DND-41 (cell line): ENCODE data around the gene SMIM29.

Experiments
- CTCF ChIP-seq: IDR thresholded peaks from 2 replicates; pipeline ENCODE4 v1.5.1; 2012; ENCODE audit warnings: borderline replicate concordance, low read length, moderate library complexity, mild to moderate bottlenecking; ENCODE audit not compliant: poor library complexity, severe bottlenecking; ENCODE audit errors: extremely low read depth
- EZH2 ChIP-seq: IDR thresholded peaks from 3 replicates; pipeline ENCODE4 v1.6.1; 2012; ENCODE audit warnings: borderline replicate concordance, low read depth, mild to moderate bottlenecking, moderate library complexity, low read length, inconsistent platforms; ENCODE audit not compliant: severe bottlenecking

- TF ChIP-seq CTCF (no peak), EZH2 (no peak)
Observed at GRCh38 chr6:34280216-34280615, 31.4 kb upstream of the SMIM29 start.
